ENCODE data around the gene NOTUM.
A peak's percentile ranks its signal among the peaks of the same experiment; 100 is the strongest.
"Not testable (repeated sequence)": the region's sequence is repeated elsewhere in the genome, so short reads cannot be mapped to it uniquely, and the experiment has no call there.

The NOTUM gene

DNA sequence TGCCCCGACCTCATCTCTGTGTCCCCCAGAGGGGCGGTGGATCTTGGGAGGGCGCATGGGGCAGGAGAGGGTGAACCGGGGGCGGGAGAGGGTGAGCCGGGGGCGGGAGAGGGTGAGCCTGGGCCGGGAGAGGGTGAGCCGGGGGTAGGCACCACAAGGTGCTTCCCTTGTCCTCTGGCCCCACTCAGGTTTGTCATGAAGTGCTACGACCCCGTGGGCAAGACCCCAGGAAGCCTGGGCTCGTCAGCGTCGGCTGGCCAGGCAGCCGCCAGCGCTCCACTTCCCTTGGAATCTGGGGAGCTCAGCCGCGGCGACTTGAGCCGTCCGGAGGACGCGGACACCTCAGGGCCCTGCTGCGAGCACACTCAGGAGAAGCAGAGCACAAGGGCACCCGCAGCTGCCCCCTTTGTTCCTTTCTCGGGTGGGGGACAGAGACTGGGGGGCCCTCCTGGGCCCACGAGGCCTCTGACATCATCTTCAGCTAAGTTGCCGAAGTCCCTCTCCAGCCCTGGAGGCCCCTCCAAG is 35.3 kb upstream of the NOTUM start:
- no peak for DNase-seq

DNA sequence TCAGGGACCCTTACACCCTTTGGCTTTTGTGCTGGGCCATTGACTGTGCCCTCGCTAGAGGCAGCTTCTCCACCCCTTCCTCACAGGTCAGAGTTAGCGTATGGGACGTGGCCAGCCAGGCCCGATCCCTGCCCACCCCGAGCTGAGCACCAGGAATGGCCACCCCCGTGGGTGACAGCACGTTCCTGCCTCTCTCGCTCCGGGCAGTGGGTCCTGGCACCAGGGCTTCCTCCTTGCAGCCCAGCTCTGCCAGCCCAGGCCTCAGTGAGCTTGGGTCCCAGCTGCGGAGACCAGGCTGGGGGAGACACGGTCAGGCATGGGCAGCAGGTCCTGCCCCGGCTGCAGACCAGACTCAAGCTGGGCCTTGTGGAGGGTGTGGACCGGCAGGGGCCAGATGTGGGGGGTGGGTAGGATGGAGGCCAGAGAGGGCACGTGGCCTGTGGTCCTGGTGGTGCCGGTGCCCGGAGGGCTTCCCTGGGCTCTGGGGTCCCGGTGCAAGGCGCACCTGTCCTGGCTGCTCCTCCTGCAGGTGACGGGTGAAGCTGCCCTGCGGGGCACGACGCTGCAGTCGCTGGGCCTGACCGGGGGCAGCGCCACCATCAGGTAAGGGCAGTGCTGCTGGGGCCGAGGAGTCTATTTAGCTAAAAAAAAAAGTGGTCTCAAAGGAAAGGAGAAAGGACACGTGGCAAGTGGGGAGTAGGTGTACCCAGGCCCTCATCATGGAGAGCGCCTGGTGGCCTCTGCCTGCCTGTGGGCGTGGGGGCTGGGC is 34.7 kb upstream of the NOTUM start:
- no peak for DNase-seq

- DNase-seq: no peak
Observed at GRCh38 chr17:81994593-81995462, 33.8 kb upstream of the NOTUM start.

DNA sequence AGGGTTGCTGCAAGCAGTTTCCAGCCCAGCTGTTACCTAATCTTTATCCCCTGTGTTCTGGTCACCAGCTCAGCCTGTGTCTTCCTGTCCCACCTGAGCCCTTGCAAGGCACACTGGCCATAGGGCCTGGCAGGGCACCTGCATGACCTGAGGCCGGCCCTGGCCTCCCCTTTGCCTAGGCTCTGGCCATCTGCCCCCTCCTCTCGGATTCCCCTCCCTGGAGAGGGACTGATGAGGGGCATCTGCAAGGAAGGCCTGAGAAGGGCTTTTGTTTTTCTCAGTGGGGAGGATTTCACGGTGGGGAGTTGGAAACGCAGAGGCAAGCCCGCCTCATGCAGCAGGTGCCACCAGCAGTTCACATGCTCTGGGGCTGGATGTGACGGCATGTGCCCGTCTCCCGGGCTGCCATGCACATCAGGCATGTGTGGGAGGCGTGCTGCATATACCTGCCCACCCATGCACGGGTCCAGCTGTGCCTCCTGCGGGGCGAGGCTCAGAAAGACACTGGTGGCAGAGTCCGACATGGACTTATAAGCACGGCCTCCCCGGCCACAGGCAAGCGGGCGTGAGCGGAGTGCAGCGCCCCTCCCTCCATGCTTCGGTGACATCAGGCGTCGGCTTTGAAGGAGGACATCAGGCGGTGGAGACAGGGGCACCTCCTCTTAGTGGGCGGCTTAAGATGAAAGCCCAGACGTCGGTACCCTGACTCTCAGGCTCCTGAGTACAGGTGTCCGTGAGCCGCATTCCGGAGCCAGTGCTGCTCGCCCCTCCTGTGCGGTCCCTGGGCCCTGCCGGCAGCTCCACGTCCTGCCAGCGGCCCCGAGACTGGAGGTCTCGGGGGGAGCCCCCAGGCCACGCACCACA is 33.0 kb upstream of the NOTUM start:
- DNase-seq: no peak

DNA sequence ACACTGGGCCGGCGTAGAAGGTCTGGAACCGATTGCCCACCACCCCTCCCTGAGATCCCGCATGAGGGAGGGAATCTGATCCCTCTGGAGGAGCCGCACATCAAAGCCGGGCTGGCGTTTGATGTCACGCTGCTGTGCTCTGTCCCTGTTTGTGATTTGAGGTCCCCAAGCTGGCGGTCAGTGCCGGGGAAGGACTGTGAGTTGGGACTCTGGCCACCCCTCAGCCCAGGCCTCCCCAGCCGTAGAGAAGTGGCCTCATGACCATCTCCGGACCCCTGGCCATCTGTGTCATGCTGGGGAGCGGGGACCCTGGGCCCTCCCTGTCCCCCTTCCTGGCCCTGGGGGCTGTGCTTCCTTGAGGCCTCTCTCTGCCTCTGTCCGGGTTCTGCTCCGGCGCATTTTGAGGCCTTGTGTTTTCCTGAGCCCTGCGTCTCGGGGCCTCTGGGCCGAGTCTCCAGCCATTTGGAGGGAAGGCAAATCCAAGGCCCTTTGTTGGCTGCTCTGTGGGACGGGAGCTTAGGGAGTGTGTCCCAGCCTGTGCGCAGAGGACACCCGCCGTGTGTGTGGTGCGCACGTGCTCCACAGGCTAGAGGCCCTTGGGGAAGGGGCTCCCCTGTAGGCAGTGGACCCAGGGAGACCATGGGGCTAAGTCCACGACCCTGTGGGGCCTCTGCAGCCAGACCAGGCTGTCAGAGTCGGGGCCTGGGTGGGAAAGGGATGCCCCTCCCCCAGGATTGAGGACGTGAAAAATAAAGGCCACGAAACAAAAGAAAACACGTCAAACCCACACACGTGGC is 31.5 kb upstream of the NOTUM start:
- no peak for DNase-seq

- DNase-seq: no peak
Observed at GRCh38 chr17:81991684-81992305, 30.8 kb upstream of the NOTUM start.

DNA sequence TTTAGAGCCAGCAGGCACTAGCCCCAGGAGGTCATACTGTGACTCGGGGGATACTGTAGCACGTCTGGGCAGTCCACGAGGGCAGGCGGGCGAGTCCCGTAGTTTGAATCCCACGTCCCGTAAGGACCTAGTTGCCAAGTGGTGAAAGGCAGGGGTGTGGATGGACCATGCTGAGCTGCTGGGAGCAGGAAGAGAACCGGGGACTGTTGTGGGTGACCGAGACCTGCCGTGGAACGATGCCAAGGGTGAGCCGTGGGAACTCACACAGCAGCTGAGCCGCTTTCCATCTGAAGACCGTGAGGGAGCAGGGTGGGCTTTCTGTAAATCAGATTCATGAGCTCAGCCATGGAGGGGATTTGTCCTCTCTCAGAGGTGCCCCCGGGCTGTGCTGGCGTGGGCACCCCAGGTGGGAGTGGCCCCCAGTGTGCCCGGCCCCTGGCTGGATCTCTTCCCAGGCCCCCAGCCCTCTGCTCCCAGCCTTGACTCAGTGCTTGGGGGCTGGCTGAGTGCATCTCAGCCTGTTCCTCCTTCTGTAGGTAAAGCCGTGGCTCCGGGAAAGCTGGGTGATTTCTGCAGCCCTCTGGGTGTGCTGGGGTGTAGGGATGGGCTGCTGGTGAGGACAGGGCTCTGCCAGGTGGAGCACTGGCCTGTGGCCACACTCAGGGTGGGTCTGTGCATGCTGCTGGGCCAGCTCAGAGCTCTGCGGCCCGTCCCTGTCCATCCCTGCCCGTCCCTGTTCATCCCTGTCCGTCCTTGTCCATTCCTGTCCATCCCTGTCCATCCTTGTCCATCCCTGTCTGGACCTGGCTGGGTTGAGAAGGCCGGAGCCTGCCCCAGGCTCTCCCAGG is 30.1 kb upstream of the NOTUM start:
- DNase-seq: no peak

DNA sequence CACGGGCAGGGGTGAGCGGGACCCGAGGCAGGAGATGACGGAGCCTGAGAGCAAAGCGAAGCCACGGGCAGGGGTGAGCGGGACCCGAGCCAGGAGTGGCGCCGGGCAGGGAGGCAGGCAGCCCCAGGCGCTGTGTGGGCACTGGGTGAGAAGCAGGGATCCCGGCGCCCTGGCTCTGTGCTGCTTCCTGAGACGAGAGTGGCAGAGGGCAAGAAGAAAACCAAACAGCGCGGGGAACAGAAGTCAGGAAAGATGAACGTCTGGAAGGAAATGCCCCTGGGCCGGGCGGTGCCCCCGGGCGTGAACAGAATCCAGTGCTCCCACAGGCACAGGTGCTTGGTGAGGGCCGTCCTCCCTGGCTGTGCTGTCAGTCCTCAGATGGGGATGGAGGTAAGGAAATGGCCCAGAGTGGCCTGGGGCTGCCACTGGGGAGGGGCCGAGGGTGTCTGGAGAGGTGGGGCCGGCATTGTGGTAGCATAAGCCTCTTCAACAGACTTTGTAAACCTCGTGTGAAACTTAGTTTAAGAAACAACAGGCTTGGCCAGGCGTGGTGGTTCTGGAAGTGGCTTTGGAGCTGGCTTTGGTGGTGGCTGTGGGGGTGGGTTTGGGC is 26.3 kb upstream of the NOTUM start:
- no peak for DNase-seq

GRCh38 chr17:81986606-81987005 is 25.6 kb upstream of the NOTUM start:
- no peak for DNase-seq

- no peak for DNase-seq
Observed at GRCh38 chr17:81984773-81985410, 23.9 kb upstream of the NOTUM start.

DNA sequence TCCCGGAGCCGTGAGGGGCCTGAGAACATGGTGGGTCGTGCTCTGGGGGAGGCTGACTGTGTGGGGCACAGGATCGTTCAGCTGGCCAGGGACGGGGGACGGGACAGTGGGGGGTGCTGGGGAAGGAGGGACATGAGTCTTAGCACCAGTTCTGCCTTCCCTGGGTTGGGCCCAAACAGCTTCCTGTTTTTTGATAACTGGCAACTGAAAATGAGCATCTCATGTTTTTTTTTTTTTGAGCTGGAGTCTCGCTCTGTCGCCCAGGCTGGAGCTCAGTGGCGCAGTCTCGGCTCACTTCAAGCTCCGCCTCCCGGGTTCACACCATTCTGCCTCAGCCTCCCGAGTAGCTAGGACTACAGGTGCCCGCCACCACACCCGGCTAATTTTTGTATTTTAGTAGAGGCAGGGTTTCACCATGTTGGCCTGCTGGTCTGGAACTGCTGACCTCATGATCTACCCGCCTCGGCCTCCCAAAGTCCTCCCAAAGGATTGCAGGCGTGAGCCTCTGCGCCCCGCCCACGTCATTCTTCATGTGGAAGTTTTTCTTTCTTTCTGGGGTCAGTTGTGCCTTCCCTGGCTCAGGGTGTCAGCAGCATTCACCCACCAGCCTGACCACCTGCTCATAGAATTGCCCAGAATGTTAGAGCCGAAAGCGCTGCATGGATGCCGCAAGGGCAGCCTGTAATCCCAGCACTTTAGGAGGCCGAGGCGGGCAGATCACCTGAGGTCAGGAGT is 22.8 kb upstream of the NOTUM start:
- DNase-seq: no peak

- no peak for DNase-seq
Observed at GRCh38 chr17:81983011-81983638, 22.1 kb upstream of the NOTUM start.

GRCh38 chr17:81981511-81981910 is 20.5 kb upstream of the NOTUM start:
- not testable (repeated sequence) for DNase-seq

DNA sequence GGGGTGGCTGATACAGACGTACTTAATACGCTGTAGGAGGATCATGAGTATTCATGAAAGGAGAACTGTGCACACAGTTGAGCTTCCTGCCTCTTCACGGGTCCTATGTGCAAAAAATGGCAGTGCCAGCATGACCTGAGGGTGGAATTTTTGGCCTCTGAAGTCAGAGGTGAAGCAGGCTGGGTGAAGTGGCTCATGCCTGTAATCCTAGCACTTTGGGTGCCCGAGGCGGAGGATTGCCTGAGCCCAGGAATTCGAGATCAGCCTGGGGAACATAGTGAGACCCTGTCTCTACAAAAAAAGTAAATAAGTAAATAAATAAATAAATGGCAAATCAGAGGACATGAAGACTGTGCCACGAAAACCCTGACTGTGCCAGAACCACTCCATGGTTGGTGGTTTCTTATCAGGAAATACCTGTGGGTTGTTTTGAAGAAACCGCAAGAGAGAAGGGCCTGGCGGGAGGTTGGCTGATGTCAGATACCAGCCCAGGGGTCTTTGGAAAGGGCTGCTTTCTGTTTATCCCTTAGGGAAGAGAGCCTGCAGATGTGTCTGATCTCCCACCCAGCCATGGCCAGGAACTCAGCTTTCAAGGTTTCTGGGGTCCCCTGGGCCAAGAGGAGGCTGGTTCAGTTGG is 19.8 kb upstream of the NOTUM start:
- no peak for DNase-seq

GRCh38 chr17:81980122-81980521 is 19.1 kb upstream of the NOTUM start:
- no peak for DNase-seq

DNA sequence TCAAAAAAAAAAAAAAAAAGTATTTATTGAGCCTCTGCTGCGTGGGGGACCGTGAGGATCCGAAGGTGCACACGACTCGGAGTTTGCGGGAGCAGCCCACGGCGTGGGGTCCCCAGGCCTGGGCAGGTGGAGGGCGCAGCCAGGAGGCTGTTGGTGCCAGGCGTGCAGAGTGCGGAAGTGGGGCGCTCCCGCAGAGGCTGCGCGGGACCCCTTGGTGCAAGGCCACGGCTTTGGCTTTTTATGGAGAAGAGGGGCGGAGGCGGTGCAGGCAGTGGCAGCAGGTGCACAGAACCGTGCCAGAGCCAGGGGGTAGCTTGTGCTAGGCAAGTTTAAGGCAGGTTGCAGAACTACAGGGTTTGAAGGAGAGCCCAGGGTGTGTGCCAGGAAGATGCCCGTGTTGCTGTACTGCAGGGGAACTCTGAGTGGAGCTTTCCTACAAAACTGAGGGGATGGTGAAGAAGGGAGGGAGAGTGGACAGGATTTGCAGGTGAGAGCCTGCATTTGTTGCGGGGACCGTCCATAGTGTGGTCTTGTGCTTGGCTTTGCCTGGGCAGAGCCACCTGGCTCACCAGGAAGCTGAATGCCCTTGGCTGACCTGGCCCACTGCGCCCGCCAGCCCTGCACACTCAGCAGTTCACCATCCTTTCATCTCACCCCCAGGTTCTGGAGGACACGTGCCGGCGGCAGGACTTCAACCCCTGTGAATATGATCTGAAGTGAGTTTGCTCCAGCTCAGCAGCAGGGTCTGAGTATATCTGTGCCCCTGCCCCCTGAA is 17.7 kb upstream of the NOTUM start:
- no peak for DNase-seq

DNA sequence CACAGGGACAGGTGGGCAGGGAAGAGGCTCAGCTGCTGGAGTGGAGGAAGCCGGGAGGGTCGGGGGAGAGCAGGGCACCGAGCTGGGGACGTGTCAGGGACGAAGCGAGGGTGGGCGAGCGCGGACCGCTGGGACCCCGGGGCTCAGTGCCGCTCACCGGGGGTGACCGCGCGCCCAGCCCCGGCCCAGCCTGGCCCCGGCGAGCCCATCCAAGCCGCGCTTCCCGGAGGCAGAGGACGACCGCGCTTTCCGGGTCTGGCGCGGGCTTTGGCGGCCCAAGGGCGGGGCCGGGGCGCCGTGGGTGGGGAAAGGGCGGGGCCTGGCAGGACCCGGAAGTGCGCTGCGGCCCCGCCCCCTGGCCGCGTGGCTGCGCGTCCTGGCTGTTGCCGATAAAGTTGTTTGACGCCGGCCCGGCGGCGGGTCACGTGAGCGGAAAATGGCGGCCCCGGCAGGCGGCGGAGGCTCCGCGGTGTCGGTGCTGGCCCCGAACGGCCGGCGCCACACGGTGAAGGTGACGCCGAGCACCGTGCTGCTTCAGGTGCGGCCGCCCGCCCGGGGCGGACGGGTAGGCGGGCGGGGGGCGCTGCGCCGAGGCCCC is 16.3 kb upstream of the NOTUM start, which contains the start of gene ASPSCR1:
TSS of gene ASPSCR1 (plus strand) at position 419 of the 598 bp plus-strand sequence. CDS start at position 437, 18 bp downstream.
- DNase-seq: peak; percentile 88
